Dendritic cell treated with granulocyte-macrophage colony-stimulating factor and Interleukin-4, amounts not matched to agents 40 ng/mL and 50 ng/mL, for 4 days (primary cell): Measurements from ENCODE around the gene TSHZ1.
A peak's percentile ranks its signal among the peaks of the same experiment; 100 is the strongest.

ENCODE experiments used
- H3K27ac Mint-ChIP-seq: one replicate; pipeline ENCODE4 v1.8.0; 2022; ENCODE audit warnings: mild to moderate bottlenecking, mixed read lengths
- H3K27me3 Mint-ChIP-seq: one replicate; pipeline ENCODE4 v1.8.0; 2022; ENCODE audit warnings: mild to moderate bottlenecking, mixed read lengths
- H3K36me3 Mint-ChIP-seq: one replicate; pipeline ENCODE4 v1.8.0; 2022; ENCODE audit warnings: low read depth, mixed read lengths
- H3K4me1 Mint-ChIP-seq: one replicate; pipeline ENCODE4 v1.8.0; 2022; ENCODE audit warnings: low read depth, mixed read lengths
- H3K4me3 Mint-ChIP-seq: one replicate; pipeline ENCODE4 v1.8.0; 2022; ENCODE audit warnings: mild to moderate bottlenecking, moderate library complexity, mixed read lengths
- H3K9me3 Mint-ChIP-seq: one replicate; pipeline ENCODE4 v1.8.0; 2022; ENCODE audit warnings: mixed read lengths
- intact Hi-C: fragments of 100-400 bp; cut with micrococcal nuclease; formaldehyde crosslinking; loops from one replicate; pipeline ENCODE4 v1.15.0; 2022

TSHZ1 gene

DNA sequence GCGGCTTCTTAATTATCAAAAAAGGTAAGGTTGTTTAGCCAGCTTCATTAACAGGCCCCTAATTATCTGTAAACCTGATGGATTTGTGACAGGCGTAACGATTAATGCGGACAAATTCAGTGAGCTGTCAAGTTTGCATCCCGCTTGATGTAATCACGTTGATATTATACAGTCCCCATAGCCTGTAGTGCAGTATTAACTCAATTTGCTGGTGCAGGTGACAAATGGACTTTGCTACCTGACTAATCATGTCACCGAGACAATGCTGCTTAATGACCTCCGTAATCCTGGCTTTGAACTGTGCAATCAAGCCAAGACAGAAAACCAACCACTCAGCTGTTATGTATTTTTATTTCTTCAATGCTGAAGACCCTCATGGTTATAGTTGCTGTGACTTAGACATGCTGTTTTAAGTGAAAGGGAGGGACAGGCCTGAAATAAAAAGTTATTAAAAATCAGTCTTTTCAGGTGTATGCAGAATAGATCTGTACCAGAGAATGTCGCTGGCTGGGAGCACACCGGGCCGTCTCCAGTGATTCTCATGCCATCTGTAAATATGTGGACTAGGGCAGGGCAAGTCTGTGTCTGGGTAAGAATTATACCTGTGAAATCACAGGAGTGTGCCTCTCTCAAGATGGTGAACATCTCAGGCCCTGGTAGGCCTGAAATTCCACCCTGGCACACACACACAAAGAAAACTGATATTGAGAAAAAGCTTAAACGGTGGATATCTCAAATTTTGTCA is 4.3 kb downstream of the TSHZ1 start:
- no peak overlapping the region for H3K4me3 Mint-ChIP-seq
- H3K36me3 Mint-ChIP-seq, result peaks cover 15% of the 10 kb centered on the region

DNA sequence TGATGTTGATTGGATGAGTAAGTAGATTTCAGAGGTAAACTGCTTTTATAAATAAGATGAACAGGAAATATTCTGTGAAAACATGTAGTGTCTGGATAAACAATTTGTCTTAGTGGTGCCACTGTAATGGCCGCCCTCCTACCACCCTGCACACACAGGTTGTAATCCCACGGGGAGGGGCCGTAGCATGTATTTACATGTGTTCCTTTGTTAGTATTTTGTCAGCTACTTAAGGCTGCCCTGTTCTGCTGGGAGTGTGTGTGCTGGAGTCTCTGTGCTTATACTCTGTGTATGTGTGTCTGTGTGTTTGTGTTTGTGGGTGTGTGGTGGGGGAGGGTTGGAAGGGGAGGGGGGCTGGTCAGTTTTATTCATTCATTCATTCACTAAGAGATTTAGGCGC is 5.1 kb downstream of the TSHZ1 start:
- no peak overlapping the region for H3K27ac Mint-ChIP-seq
- H3K4me3 Mint-ChIP-seq, result no peak overlapping the region
- no peaks in the 10 kb centered on the region for H3K27me3 Mint-ChIP-seq
- intact Hi-C loops, result loop anchor here (5.0 to 10.0 kb wide), 2 partner anchors 37 to 231 kb away; no protein-coding TSS in a partner anchor
- peaks cover 47% of the 10 kb centered on the region for H3K4me1 Mint-ChIP-seq
- H3K9me3 Mint-ChIP-seq, result no peaks in the 10 kb centered on the region
- peaks cover 13% of the 10 kb centered on the region for H3K36me3 Mint-ChIP-seq

More for the DNA sequence above, 4.3 kb downstream of the TSHZ1 start:
- intact Hi-C loops, result loop anchor here (5.0 to 10.0 kb wide), 2 partner anchors 37 to 230 kb away; no protein-coding TSS in a partner anchor
- Mint-ChIP-seq H3K27me3 (no peaks in the 10 kb centered on the region), H3K9me3 (no peaks in the 10 kb centered on the region), H3K27ac (no peak overlapping the region), H3K4me1 (peaks cover 55% of the 10 kb centered on the region)

DNA sequence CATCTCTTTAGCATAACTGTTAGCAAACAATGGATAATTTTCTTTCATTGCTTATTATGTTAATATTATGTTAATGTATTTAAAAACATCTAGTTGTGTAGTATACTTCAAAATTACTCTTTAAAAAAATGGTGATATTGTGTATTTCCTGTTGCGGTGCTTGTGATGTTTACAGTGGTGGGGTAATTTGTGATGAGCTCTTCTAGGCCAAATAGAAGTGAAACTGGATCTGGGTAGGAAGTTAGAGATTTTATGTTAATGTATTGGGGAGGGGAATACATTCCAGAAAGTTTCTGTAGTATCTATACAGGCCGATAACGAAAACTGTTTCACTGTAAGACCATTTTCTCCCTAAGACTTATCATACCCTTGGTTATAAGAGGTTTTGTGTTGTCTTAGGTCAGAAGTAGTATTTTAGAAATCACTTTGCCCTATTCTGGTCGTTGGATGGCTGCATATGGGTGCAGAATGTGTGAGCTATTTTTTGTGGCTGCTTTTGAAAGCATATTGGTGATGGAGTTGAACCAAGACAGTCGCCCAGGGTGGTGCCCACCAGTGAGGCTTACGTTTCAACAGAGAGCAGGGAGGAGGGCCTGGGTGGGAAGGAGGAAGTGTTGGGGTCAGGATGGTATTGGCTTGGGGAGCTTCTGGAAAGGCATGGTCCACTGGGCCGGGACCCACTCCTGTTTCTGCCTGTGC is 5.8 kb downstream of the TSHZ1 start:
- H3K4me1 Mint-ChIP-seq, result peaks cover 45% of the 10 kb centered on the region
- no peaks in the 10 kb centered on the region for H3K27me3 Mint-ChIP-seq
- peaks cover 6% of the 10 kb centered on the region for H3K36me3 Mint-ChIP-seq
- H3K4me3 Mint-ChIP-seq, result no peak overlapping the region
- H3K9me3 Mint-ChIP-seq, result no peaks in the 10 kb centered on the region
- peak overlapping the region; percentile 80 for H3K27ac Mint-ChIP-seq
- intact Hi-C loops, result loop anchor here (5.0 to 10.0 kb wide), 2 partner anchors 36 to 232 kb away; no protein-coding TSS in a partner anchor

DNA sequence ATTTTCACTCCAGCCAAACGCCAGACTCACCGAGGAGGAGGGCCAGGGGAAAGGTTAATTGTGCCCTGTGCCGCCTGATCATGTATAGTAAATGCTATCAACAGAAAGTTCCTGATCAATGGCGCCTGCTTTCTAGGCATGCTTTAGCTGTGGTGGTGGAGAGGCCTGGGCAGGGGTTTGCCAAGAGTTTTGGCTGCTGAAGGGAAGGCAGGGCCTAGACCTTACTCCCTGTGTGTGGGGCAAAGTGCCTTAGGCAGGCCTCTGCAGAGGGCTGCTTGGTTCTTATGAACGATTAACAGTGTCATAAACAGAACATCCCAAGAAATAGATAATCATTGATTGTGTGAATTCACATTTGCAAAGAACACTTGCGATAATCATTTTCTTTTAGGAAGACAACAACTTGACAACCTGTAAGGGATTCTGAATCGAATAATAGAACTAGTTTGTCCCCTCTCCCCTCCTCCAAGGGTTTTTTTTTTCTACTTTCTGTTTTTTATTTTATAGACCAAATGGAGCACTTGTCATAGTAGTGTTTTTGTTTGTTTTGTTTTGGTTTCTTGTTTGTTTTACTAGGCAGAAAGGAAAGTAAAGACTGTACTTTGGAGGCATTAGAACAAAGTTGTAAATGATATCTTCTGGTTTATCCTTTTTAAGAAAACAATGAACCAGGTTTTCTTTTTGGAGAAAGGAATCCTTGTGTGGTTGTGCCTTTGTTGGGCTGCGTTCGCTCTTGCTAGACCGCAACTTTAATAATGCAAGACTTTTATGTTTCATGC is 6.5 kb downstream of the TSHZ1 start:
- peaks cover 45% of the 10 kb centered on the region for H3K4me1 Mint-ChIP-seq
- no peaks in the 10 kb centered on the region for H3K9me3 Mint-ChIP-seq
- no peak overlapping the region for H3K4me3 Mint-ChIP-seq
- intact Hi-C loops, result loop anchor here (5.0 to 10.0 kb wide), 2 partner anchors 35 to 232 kb away; no protein-coding TSS in a partner anchor
- H3K36me3 Mint-ChIP-seq, result peaks cover 5% of the 10 kb centered on the region
- peak overlapping the region; percentile 80 for H3K27ac Mint-ChIP-seq
- no peaks in the 10 kb centered on the region for H3K27me3 Mint-ChIP-seq

DNA sequence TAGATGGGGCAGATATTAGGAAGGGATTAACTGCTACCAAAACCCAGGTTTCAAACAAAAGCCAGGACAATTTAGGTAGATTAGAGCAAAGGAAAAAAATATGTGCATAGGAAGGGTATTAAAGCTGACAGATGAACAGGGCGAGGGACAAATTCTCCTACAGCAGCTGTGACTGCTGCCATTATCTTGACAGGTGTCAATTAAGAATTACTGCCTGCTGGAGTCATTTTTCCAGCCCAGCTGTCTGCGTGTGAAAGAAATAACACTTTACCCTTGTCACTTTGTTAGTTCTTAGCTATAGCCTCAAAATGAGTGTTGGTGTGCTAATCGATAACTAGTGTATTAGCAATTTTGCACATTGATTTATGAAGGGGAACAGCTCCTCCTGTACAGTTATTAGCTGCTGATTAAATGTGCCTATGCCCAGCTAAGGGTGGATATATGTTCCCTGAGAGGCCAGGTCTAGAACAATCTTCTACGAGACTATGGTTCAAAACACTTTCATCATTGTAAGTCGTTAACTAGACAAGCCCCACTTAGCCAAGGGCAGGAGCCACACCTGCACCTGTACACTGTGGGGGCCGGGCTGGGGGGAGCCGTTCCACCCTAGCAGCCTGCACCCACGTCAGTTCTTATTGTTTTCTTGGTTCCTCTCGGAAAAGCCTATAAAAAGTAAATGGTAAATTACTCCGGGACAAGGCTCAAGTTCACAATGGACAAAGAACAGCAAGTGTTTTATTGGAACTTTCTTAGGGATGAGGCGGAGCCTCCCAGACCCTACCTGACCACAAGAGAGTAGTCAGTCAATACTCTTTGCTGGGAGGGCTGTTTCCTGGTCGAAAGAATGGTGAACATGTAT is 7.7 kb downstream of the TSHZ1 start:
- Mint-ChIP-seq H3K4me1 (peaks cover 37% of the 10 kb centered on the region), H3K36me3 (peaks cover 5% of the 10 kb centered on the region), H3K27me3 (no peaks in the 10 kb centered on the region), H3K9me3 (no peaks in the 10 kb centered on the region), H3K4me3 (no peak overlapping the region), H3K27ac (no peak overlapping the region)
- intact Hi-C loops, result loop anchor here (5.0 to 10.0 kb wide), 2 partner anchors 34 to 233 kb away; no protein-coding TSS in a partner anchor

DNA sequence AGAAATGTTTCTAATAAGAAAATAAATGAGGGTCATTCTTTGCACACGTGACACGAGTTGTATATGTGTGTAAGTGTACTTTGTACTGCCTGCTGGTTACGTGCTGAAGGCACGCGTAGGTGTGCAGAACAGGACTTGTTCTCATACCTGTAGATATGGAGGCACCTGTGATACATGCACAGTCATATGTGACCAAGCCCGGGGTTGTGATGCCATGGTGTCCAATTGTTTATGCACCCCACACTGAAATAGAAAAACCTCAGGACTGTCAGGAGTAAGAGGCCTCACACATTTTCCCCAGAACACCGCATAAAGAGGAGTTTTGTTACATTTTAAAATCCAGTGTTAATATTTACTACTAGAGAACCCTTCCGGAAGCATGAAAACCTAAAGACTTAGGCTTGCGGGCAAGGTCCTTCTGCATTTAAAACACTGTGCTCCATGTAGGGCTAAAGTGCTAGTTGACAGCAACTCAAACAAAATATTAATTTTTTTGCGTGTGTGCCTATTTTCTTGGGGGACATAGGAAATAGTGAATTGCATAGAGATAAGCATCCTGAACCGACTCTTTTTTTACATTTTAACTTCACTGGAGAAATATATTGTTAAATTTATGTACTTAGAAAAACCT is 9.3 kb downstream of the TSHZ1 start:
- no peaks in the 10 kb centered on the region for H3K9me3 Mint-ChIP-seq
- no peak overlapping the region for H3K27ac Mint-ChIP-seq
- H3K27me3 Mint-ChIP-seq, result no peaks in the 10 kb centered on the region
- intact Hi-C loops, result loop anchor here (5.0 to 10.0 kb wide), 2 partner anchors 32 to 235 kb away; no protein-coding TSS in a partner anchor
- peaks cover 40% of the 10 kb centered on the region for H3K4me1 Mint-ChIP-seq
- H3K4me3 Mint-ChIP-seq, result no peak overlapping the region
- peaks cover 5% of the 10 kb centered on the region for H3K36me3 Mint-ChIP-seq

DNA sequence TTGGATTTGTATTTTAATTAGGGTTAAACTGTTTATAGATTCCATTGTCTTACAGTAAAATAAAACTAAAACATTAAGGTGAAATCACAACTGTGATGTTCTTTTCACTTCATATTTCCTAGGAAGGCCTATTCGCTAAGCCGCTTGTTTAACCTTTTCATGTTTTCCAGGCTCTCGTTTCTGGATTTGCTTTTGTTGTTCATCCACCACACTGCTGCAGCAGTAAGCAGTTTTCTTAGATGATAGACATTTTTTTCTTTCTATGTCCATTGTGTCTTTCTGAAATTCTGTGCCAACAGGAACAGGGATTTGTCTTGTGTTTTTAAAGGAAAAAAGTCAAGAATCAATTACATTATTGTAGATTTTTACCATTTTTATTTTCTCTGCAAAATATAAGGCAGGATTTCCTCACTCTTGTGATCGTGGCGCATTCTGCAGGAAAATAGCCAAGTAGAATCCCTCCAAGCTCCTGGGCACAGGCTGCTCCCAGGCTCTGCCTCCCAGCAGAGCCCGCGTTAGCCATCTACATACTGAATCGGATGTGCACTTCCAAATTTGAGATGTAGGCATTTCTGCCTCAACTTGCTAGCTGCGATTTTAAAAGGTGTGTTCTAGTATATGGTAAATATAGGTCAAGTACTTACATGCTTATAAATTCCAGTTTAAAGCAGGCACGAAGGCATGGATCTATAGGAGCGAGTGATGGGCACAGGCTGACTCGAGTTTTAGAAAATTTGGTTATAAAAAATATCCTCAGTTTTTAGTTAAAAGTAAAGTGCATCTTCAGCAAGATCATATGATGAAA is 10.2 kb downstream of the TSHZ1 start:
- H3K9me3 Mint-ChIP-seq, result no peaks in the 10 kb centered on the region
- no peak overlapping the region for H3K27ac Mint-ChIP-seq
- no peaks in the 10 kb centered on the region for H3K36me3 Mint-ChIP-seq
- no peaks in the 10 kb centered on the region for H3K27me3 Mint-ChIP-seq
- peaks cover 37% of the 10 kb centered on the region for H3K4me1 Mint-ChIP-seq
- intact Hi-C loops, result no loop called here
- H3K4me3 Mint-ChIP-seq, result no peak overlapping the region

DNA sequence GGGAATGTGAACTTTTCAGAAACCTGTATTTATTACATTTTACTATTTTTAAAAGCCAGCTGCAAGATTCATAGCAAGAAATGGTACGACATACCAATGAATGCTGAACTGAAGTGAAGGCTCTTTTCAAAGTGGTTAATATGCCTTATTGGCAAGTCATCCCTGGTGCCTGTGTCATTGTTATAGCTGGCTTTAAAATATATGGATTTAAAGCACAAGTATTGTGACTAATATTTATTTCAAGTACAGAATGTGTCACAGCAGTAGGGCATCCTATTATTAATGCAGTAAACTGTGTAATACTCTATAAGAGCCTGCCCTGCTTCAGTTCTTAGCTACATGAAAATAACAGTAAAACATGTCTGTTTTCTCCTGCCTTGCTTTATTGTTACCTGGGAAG is 10.8 kb downstream of the TSHZ1 start:
- intact Hi-C loops, result no loop called here
- Mint-ChIP-seq H3K4me3 (no peak overlapping the region), H3K27ac (no peak overlapping the region), H3K9me3 (no peaks in the 10 kb centered on the region), H3K36me3 (no peaks in the 10 kb centered on the region), H3K4me1 (peaks cover 34% of the 10 kb centered on the region), H3K27me3 (no peaks in the 10 kb centered on the region)

DNA sequence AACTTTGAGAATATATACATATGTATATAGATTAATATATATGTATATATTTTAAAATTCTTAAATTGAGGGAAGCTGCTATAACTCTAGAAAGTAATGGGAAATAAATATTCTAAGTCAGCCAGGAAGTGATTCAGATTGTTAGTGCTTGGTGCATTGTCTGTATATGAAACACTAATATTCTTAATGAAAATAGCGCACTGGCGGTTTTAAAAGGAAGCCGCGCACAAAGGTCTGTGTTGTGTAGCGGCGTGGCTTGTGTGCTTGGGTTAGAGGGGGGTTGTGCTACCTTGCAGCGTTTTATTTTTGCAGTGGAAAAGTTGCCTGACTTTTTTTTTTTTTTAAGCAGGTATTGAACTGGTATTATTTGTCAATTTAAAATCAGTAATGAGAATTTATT is 11.3 kb downstream of the TSHZ1 start:
- Mint-ChIP-seq H3K27ac (no peak overlapping the region), H3K36me3 (no peaks in the 10 kb centered on the region), H3K9me3 (no peaks in the 10 kb centered on the region), H3K4me3 (no peak overlapping the region), H3K27me3 (no peaks in the 10 kb centered on the region), H3K4me1 (peaks cover 34% of the 10 kb centered on the region)
- intact Hi-C loops, result no loop called here

DNA sequence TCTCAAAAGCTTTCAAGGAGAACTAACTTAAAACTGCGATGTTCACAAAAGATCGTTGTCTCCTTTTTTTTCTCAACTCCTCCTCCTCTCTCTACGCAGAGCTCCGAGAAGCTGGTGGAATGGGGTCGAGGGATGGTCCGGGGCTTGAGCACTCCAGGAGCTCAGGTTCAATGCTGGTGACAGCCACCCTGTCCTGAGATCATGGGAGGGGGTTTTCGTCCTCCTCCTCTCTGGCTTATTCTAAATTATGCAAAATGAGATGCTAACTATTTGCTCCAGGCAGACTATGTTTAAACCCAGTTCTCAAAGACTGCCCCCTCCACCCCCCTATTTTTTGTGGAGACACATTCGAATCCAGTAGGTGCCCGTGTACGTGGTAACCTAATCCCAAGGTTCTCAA is 11.8 kb downstream of the TSHZ1 start:
- no peaks in the 10 kb centered on the region for H3K27me3 Mint-ChIP-seq
- no peak overlapping the region for H3K4me3 Mint-ChIP-seq
- no peaks in the 10 kb centered on the region for H3K9me3 Mint-ChIP-seq
- H3K36me3 Mint-ChIP-seq, result no peaks in the 10 kb centered on the region
- H3K4me1 Mint-ChIP-seq, result peaks cover 34% of the 10 kb centered on the region
- H3K27ac Mint-ChIP-seq, result no peak overlapping the region
- intact Hi-C loops, result no loop called here

DNA sequence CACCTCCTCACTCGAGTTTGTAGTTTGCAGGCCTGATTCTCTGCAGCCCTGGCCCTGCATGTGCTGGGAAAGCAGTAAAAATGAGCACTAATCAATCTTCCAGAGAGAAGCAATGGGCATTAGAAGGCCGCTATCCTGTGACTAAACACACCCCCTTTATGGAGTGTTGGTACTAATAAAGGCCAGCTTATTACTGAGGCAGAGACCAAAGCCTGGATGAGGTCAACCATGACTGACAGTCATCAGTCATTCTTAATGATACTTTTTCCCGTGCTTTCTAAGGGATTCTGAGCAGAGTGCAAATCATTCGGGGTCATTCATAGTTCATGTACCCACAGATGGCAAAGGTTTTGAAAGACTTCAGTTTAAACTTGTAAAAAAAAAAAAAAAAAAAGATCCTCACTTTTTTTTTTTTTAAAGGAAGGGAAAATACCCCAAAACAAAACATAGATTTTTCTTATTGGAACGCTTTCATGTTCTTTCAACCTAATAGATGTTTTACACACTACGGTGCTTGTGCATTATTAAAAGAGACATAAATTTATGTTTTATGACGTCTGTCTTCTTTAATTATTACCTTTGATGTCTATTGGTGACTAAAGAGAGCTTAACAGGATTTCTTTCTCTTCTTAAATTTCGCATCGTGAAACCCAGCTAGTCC is 13.2 kb downstream of the TSHZ1 start:
- Mint-ChIP-seq H3K36me3 (no peaks in the 10 kb centered on the region), H3K9me3 (no peaks in the 10 kb centered on the region), H3K4me1 (peaks cover 33% of the 10 kb centered on the region), H3K27ac (no peak overlapping the region), H3K27me3 (no peaks in the 10 kb centered on the region), H3K4me3 (no peak overlapping the region)
- intact Hi-C loops, result no loop called here
